H1 (cell line): ENCODE data around the gene KLB. TPM values are rescaled to one million over a fixed set of nuclear protein-coding genes. Genes with fewer than 3 reads are reported as not detected.

Experiments
- ATF3 ChIP-seq: IDR thresholded peaks from 2 replicates; pipeline ENCODE4 v1.6.1; 2011; ENCODE audit warnings: low read depth, mild to moderate bottlenecking, low read length; ENCODE audit not compliant: insufficient read depth
- CEBPB ChIP-seq: IDR thresholded peaks from 2 replicates; pipeline ENCODE4 v1.6.1; 2012; ENCODE audit warnings: low read depth, low read length
- CTBP2 ChIP-seq: IDR thresholded peaks from 2 replicates; pipeline ENCODE4 v1.7.0; 2011; ENCODE audit warnings: borderline replicate concordance, mild to moderate bottlenecking, moderate library complexity, mixed read lengths, low read length; ENCODE audit not compliant: insufficient read depth, insufficient read length
- CTCF ChIP-seq, 3 experiments: IDR thresholded peaks; 1 replicate in 2 of 3; 2 replicates in 1 of 3; pipeline versions ENCODE4 v1.5.1 to v1.6.1; 2011; ENCODE audit warnings: low read length in 3 of 3, mild to moderate bottlenecking in 3 of 3, inconsistent platforms in 2 of 3, low read depth in 1 of 3, moderate library complexity in 1 of 3; ENCODE audit not compliant: insufficient read depth in 1 of 3; ENCODE audit errors: control extremely low read depth in 1 of 3
- E2F6 ChIP-seq: IDR thresholded peaks from 2 replicates; pipeline ENCODE4 v1.6.1; 2012; ENCODE audit warnings: inconsistent platforms
- EP300 ChIP-seq, 2 experiments: IDR thresholded peaks; 1 replicate in 1 of 2; 2 replicates in 1 of 2; pipeline ENCODE4 v1.6.1; 2011 to 2012; ENCODE audit warnings: low read depth in 2 of 2, low read length in 2 of 2, mild to moderate bottlenecking in 2 of 2, borderline replicate concordance in 1 of 2, inconsistent platforms in 1 of 2, moderate library complexity in 1 of 2
- KDM4A ChIP-seq: IDR thresholded peaks from one replicate; pipeline ENCODE4 v1.7.1; 2012; ENCODE audit warnings: low read depth, mild to moderate bottlenecking, moderate library complexity, low read length, inconsistent platforms; ENCODE audit not compliant: severe bottlenecking
- KDM5A ChIP-seq: fragments of 200-600 bp; IDR thresholded peaks from 2 replicates; pipeline ENCODE4 v1.7.1; 2012; ENCODE audit warnings: mild to moderate bottlenecking, low read length, inconsistent platforms, mixed read lengths
- PHF8 ChIP-seq: fragments of 200-600 bp; sonication (generic); conservative IDR thresholded peaks from 2 replicates; pipeline ENCODE4 v1.7.1; 2012; ENCODE audit warnings: low read depth, mild to moderate bottlenecking, inconsistent platforms, low read length, moderate library complexity
- POLR2A ChIP-seq, 2 experiments: IDR thresholded peaks; 1 replicate in 1 of 2; 2 replicates in 1 of 2; pipeline ENCODE4 v1.6.1; 2011; ENCODE audit warnings: low read depth in 2 of 2, low read length in 2 of 2, mild to moderate bottlenecking in 2 of 2; ENCODE audit errors: control extremely low read depth in 1 of 2
- SAP30 ChIP-seq: fragments of 300-600 bp; sonication (generic); IDR thresholded peaks from 2 replicates; pipeline ENCODE4 v1.7.1; 2012; ENCODE audit warnings: low read length, moderate library complexity, mild to moderate bottlenecking, inconsistent platforms; ENCODE audit not compliant: insufficient read depth, insufficient replicate concordance
- SIN3A ChIP-seq, 2 experiments: IDR thresholded peaks in 1 of 2; conservative IDR thresholded peaks in 1 of 2; 2 replicates each; pipeline ENCODE4 v1.6.1; 2011 to 2012; ENCODE audit warnings: low read length in 2 of 2, improper control_type of control experiment in 1 of 2, low read depth in 1 of 2, mild to moderate bottlenecking in 1 of 2
- SIRT6 ChIP-seq: IDR thresholded peaks from one replicate; pipeline ENCODE4 v1.7.1; 2012; ENCODE audit warnings: low read length, inconsistent platforms
- SP1 ChIP-seq: IDR thresholded peaks from 2 replicates; pipeline ENCODE4 v1.6.1; 2011; ENCODE audit warnings: low read depth, low read length
- SRF ChIP-seq: IDR thresholded peaks from 2 replicates; pipeline ENCODE4 v1.6.1; 2011; ENCODE audit warnings: mild to moderate bottlenecking, low read depth, low read length, moderate library complexity
- TAF7 ChIP-seq: optimal IDR thresholded peaks from 2 replicates; pipeline ENCODE3; 2011; ENCODE audit warnings: low read depth, mild to moderate bottlenecking, inconsistent platforms, low read length, moderate library complexity, borderline replicate concordance
- TCF12 ChIP-seq: IDR thresholded peaks from 2 replicates; pipeline ENCODE4 v1.6.1; 2011; ENCODE audit warnings: low read depth, mild to moderate bottlenecking, low read length
- ZNF274 ChIP-seq: IDR thresholded peaks from 2 replicates; pipeline ENCODE4 v1.7.0; 2012; ENCODE audit warnings: low read length, borderline replicate concordance; ENCODE audit errors: extremely low read depth
- polyA plus RNA-seq, 7 experiments: library from polyadenylated mRNA; depleted of rRNA in 3 of 7; stranded (reverse) in 5 of 7; unstranded in 2 of 7; fragments of >200 nt in 5 of 7; fragments of 200-250 nt in 2 of 7; gene quantifications; 1 replicate in 5 of 7; 2 replicates in 1 of 7; 4 replicates in 1 of 7; pipeline versions ENCODE4 v1.2.1 to v1.2.3, GENCODE V29; 2011 to 2013; ENCODE audit warnings: missing spikeins in 2 of 7, mixed read lengths in 2 of 7
- total RNA-seq: library from RNA; stranded (reverse); fragmentation: NEBNext Ultra II Directional; extraction: Animal tissue kit (Norgen Biotek cat#: 25700); gene quantifications from 2 replicates; pipeline ENCODE4 v1.2.1, GENCODE V29; 2021

Gene KLB
- total and polyA plus RNA-seq, 2 of the 8 experiments (the other 6 are each of a cell fraction or from before 2014, with no cell fraction given), result 0.03 TPM; not detected in 1

- peak; percentile 76; the same call in 1 of the 2 replicates for TF ChIP-seq TCF12
- TF ChIP-seq KDM5A, result peak; percentile 60; the same call in 1 of the 2 replicates
- peak in 1 of 2 experiments; percentile 84; a peak in 1 of 4 replicates for TF ChIP-seq SIN3A (conservative IDR thresholded peaks at IDR 0.05 in 1 of 2, IDR thresholded peaks at IDR 0.05 in 1 of 2; ENCODE audit: low read depth in 1 of 2, low read length in 2 of 2)
- 0 out of 3 replicates have a peak, but pooled peaks of 1 of the 2 experiments have one; percentile 21 for TF ChIP-seq EP300 (IDR thresholded peaks at IDR 0.05; ENCODE audit: borderline replicate concordance in 1 of 2, low read depth in 2 of 2, low read length in 2 of 2)
- no peak for TF ChIP-seq SIRT6
- no peak for TF ChIP-seq CTCF (IDR thresholded peaks at IDR 0.05; ENCODE audit: control extremely low read depth in 1 of 3, insufficient read depth in 1 of 3, low read depth in 1 of 3, low read length in 3 of 3)
- TF ChIP-seq CTBP2, result no peak
- TF ChIP-seq SRF, result peak; percentile 72
- TF ChIP-seq TAF7, result peak; percentile 83
- no peak for TF ChIP-seq ZNF274
- peak; percentile 74 for TF ChIP-seq ATF3
- no peak for TF ChIP-seq CEBPB
- TF ChIP-seq KDM4A, result peak; percentile 93
- peak; percentile 36 for TF ChIP-seq SAP30
- peak; percentile 71 to 91 for TF ChIP-seq POLR2A (IDR thresholded peaks at IDR 0.05; ENCODE audit: control extremely low read depth in 1 of 2, low read depth in 2 of 2, low read length in 2 of 2)
- no peak for TF ChIP-seq SP1
- TF ChIP-seq E2F6, result peak; percentile 100
- peak; percentile 97 for TF ChIP-seq PHF8
These were observed 40.6 kb upstream of the KLB start, which contains the start of gene RFC1 (continued) for GRCh38 chr4:39365830-39366771.
